ENCODE results near the gene FAM78A.
"Not testable (repeated sequence)": the region's sequence is repeated elsewhere in the genome, so short reads cannot be mapped to it uniquely, and the experiment has no call there.

Gene FAM78A

DNA sequence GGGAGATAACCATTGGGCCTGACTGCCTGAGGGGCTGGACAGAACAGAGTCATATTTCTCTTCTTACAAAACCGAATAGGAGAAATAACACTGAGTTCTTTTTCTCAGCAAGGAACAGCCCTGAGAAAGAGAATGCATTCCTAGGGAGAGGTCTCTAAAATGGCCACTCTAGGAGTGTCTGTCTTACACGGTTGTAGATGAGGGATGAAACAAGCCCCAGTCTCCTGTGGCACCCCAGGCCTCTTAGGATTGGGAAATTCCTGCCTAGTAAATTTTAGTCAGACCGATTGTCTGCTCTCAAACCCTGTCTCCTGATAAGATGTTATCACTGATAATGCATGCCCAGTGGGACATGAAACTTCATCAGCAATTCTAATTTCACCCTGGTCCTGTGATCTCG, 64.4 kb downstream of the FAM78A start:
- not testable (repeated sequence) for DNase-seq (ENCODE audit: low read depth in 2 of 2)

Data from stimulated activated CD4-positive, alpha-beta T cell treated with anti-CD3 and anti-CD28 coated beads, Interleukin-12 subunit alpha, Interleukin-12 subunit beta, amount 100 ng/mL, for 24 hours (primary cell).